Heart left ventricle (tissue), 16 donors: ENCODE results near the gene VARS1. TPM values are rescaled to one million over a fixed set of nuclear protein-coding genes. Genes with fewer than 3 reads are reported as not detected.
A peak's percentile ranks its signal among the peaks of the same experiment; 100 is the strongest.
"Not testable (repeated sequence)": the region's sequence is repeated elsewhere in the genome, so short reads cannot be mapped to it uniquely, and the experiment has no call there.

ENCODE experiments used
- ATAC-seq, 4 donors: fragments of 200-7000 bp; cut with Tn5 transposase; one replicate each; pipeline ENCODE4 v1.9.1; 2020 to 2022; ENCODE audit warnings: moderate library complexity in 4 of 4, mild to moderate bottlenecking in 3 of 4, moderate number of reproducible peaks in 1 of 4
- DNase-seq, 5 donors: peaks; one replicate each; pipeline ENCODE4 v3.0.0-alpha.2; 2020
- H3K27ac ChIP-seq, 12 donors: fragments of 200-600 bp; sonication (generic) in 4 of 12; one replicate each; pipeline versions ENCODE4 v1.5.0 to v1.8.0; 2016 to 2022; ENCODE audit warnings: mild to moderate bottlenecking in 2 of 12
- H3K27me3 ChIP-seq, 9 donors: fragments of 200-600 bp; sonication (generic) in 2 of 9; one replicate each; pipeline versions ENCODE4 v1.5.1 to v1.8.0; 2016 to 2022; ENCODE audit warnings: mild to moderate bottlenecking in 3 of 9
- H3K36me3 ChIP-seq, 9 donors: fragments of 200-600 bp; sonication (generic) in 2 of 9; one replicate each; pipeline versions ENCODE4 v1.5.0 to v1.8.0; 2018 to 2022; ENCODE audit warnings: mild to moderate bottlenecking in 2 of 9
- H3K4me1 ChIP-seq, 12 donors: fragments of 200-600 bp; sonication (generic) in 4 of 12; one replicate each; pipeline versions ENCODE4 v1.5.0 to v1.8.0; 2016 to 2022; ENCODE audit warnings: mild to moderate bottlenecking in 3 of 12
- H3K4me3 ChIP-seq, 12 donors: fragments of 200-600 bp; sonication (generic) in 4 of 12; one replicate each; pipeline versions ENCODE4 v1.5.0 to v1.8.0; 2017 to 2022; ENCODE audit warnings: mild to moderate bottlenecking in 9 of 12, moderate library complexity in 4 of 12
- H3K9me3 ChIP-seq, 12 donors: fragments of 200-600 bp; sonication (generic) in 4 of 12; one replicate each; pipeline versions ENCODE4 v1.5.0 to v1.8.0; 2016 to 2022; ENCODE audit warnings: mild to moderate bottlenecking in 1 of 12
- POLR2A ChIP-seq, 2 donors: fragments of 450-650 bp; IDR thresholded peaks; one replicate each; pipeline ENCODE4 v1.6.1; 2017; ENCODE audit warnings: antibody characterized with exemption in 2 of 2, mild to moderate bottlenecking in 2 of 2, moderate library complexity in 2 of 2
- WGBS, 4 donors: extraction: QIAGEN DNeasy Blood & Tissue Kit in 2 of 4; methylation state at CpG; one replicate each; pipeline versions ENCODE4 v1.1.5 to v1.1.7; 2013 to 2018; 5-methylcytosine and 5-hydroxymethylcytosine counted together
- intact Hi-C, 10 donors: fragments of 100-400 bp; cut with DNase I; formaldehyde crosslinking; loops; one replicate each; pipeline versions ENCODE4 v1.11.1 to v1.14.2; 2022
- polyA plus RNA-seq, 2 donors: library from polyadenylated mRNA; stranded (reverse); fragments of 200-250 nt; gene quantifications; one replicate each; pipeline ENCODE4 v1.2.3, GENCODE V29; 2013
- total RNA-seq, 9 donors: library from RNA; depleted of rRNA in 2 of 9; stranded (reverse); fragments of >200 nt in 2 of 9; fragmentation: NEBNext Ultra II Directional in 3 of 9; extraction: Animal tissue kit (Norgen Biotek cat#: 25700) in 3 of 9; gene quantifications; one replicate each; pipeline versions ENCODE4 v1.1.0 to v1.2.4, GENCODE V29; 2016 to 2023
- TF ChIP-seq, protein P1 (sequence below), 12 donors: fragments of 200-600 bp; sonication (generic) in 4 of 12; IDR thresholded peaks; one replicate each; pipeline versions ENCODE4 v1.5.0 to v1.8.0; 2018 to 2022; ENCODE audit warnings: antibody characterized with exemption in 12 of 12, mild to moderate bottlenecking in 5 of 12
- donor health status: ischemic (EF 13 %, LVEDD 7.1; RV severe dilation, severe dysfunction).
- donor health status: healthy with polysubstance abuse.
- donor health status: DM: no; HTN: yes; CAD: no.
- donor health status: DM: no; HTN: no; CAD: no.
- donor health status: ischemic (EF 25% LVEDD 6.9; RV normal size, moderate dysfunction).
- donor health status: ischemic (EF 25% LVEDD 5.7; RV mildly dilated, moderate dysfunction).
- donor health status: healthy.
- donor health status: DM: yes; HTN: yes; CAD: no.
- donor health status: ischemic (EF 35%, LVEDD 5.7; RV mildly dilated, moderate dysfunction).
- donor health status: nonischemic (EF 11% LVEDD 7.7; RV severe dilation, severe dysfunction).
- donor health status: DM: yes; HTN: yes; CAD: no.
- donor health status: PGD.
- donor health status: ischemic (EF 29% LVEDD 5.4; RV normal size, mild dysfunction).
- donor health status: nonischemic (EF 23%, LVEDD 6.1; RV moderate dilation, normal function).

Gene VARS1
- total and polyA plus RNA-seq, 11 donors = 18.6 to 61.8 (median 26.1) TPM

DNA sequence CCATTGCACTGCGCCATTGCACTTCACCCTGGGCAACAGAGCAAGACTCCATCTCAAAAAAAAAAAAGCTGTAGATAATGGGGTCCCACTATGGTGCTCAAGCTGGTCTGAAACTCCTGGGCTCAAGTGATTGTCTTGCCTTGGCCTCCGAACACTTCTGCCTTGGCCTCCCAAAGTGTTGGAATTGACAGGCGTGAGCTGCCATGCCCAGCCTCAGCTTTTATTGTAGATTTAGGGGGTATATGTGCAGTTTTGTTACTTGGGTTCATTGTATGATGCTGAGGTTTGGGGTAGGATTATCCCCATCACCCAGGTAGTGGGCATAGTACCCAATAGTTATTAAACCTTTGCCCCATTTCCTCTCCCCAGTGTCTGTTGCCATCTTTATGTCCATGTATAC, 43.4 kb upstream of the VARS1 start:
- intact Hi-C loops = loop anchor here in 3 of 10 donors (5.0 to 10.0 kb wide), 4 partner anchors 58 to 294 kb away; partner anchors contain the start of genes ATP6V1G2 (in 1 of the 3), CLIC1 (in 1 of the 3), DDX39B (in 1 of the 3) and EHMT2 (in 1 of the 3)
- H3K9me3 ChIP-seq = no peaks in the 10 kb centered on the region
- ATAC-seq (no peak), DNase-seq (no peak)
- no peaks in the 10 kb centered on the region for H3K27me3 ChIP-seq
- H3K4me3 ChIP-seq = peak overlapping the region in 1 of 12 donors; percentile 84
- WGBS, 4 donors = 95 to 97% (median 97%) methylated on average over 3 of the region's 3 CpGs
- peaks cover 0 to 61% (median 44%) of the 10 kb centered on the region in 9 donors for H3K36me3 ChIP-seq
- peaks cover 0 to 41% (median 35%) of the 10 kb centered on the region in 12 donors for H3K4me1 ChIP-seq
- TF ChIP-seq, protein P1, sequence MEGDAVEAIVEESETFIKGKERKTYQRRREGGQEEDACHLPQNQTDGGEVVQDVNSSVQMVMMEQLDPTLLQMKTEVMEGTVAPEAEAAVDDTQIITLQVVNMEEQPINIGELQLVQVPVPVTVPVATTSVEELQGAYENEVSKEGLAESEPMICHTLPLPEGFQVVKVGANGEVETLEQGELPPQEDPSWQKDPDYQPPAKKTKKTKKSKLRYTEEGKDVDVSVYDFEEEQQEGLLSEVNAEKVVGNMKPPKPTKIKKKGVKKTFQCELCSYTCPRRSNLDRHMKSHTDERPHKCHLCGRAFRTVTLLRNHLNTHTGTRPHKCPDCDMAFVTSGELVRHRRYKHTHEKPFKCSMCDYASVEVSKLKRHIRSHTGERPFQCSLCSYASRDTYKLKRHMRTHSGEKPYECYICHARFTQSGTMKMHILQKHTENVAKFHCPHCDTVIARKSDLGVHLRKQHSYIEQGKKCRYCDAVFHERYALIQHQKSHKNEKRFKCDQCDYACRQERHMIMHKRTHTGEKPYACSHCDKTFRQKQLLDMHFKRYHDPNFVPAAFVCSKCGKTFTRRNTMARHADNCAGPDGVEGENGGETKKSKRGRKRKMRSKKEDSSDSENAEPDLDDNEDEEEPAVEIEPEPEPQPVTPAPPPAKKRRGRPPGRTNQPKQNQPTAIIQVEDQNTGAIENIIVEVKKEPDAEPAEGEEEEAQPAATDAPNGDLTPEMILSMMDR (IDR thresholded peaks at IDR 0.05) = no peak
- no peak for TF ChIP-seq POLR2A (IDR thresholded peaks at IDR 0.05)
- H3K27ac ChIP-seq = no peak overlapping the region

- intact Hi-C loops = loop anchor here in 3 of 10 donors (5.0 to 10.0 kb wide), 4 partner anchors 59 to 293 kb away; partner anchors contain the start of genes ATP6V1G2 (in 1 of the 3), CLIC1 (in 1 of the 3), DDX39B (in 1 of the 3) and EHMT2 (in 1 of the 3)
- not testable (repeated sequence) for DNase-seq, H3K27ac ChIP-seq, ATAC-seq, H3K9me3 ChIP-seq, H3K27me3 ChIP-seq
- Histone ChIP-seq H3K4me1 (peaks cover 4 to 48% (median 38%) of the 10 kb centered on the region in 12 donors), H3K4me3 (peak overlapping the region in 1 of 12 donors; percentile 84), H3K36me3 (peaks cover 0 to 61% (median 44%) of the 10 kb centered on the region in 9 donors)
- WGBS, 4 donors = 88 to 92% (median 90%) methylated on average over 9 of the region's 9 CpGs
Measured at GRCh38 chr6:31838114-31838553, 42.6 kb upstream of the VARS1 start.

- peak overlapping the region in 7 of 12 donors; percentile 92 to 99 (median 96) for H3K27ac ChIP-seq
- 33 to 47% (median 41%) methylated on average over 1 of the region's 1 CpG for WGBS, 4 donors
- no peaks in the 10 kb centered on the region for H3K27me3 ChIP-seq
- H3K36me3 ChIP-seq = peaks cover 0 to 61% (median 44%) of the 10 kb centered on the region in 9 donors
- H3K9me3 ChIP-seq = no peaks in the 10 kb centered on the region
- DNase-seq (no peak), ATAC-seq (no peak)
- peak overlapping the region in 9 of 12 donors; percentile 22 to 97 (median 84) for H3K4me3 ChIP-seq
- H3K4me1 ChIP-seq = peaks cover 4 to 54% (median 38%) of the 10 kb centered on the region in 12 donors
- TF ChIP-seq POLR2A (IDR thresholded peaks at IDR 0.05) = no peak
- TF ChIP-seq, protein P1 (IDR thresholded peaks at IDR 0.05) = no peak
- intact Hi-C loops = loop anchor here in 4 of 10 donors (2.0 to 10.0 kb wide), 5 partner anchors 25 to 293 kb away; partner anchors contain the start of genes ATP6V1G2 (in 1 of the 4), CLIC1 (in 1 of the 4), DDX39B (in 1 of the 4) and EHMT2 (in 1 of the 4)
Measured at GRCh38 chr6:31837369-31838113, 42.0 kb upstream of the VARS1 start.

DNA sequence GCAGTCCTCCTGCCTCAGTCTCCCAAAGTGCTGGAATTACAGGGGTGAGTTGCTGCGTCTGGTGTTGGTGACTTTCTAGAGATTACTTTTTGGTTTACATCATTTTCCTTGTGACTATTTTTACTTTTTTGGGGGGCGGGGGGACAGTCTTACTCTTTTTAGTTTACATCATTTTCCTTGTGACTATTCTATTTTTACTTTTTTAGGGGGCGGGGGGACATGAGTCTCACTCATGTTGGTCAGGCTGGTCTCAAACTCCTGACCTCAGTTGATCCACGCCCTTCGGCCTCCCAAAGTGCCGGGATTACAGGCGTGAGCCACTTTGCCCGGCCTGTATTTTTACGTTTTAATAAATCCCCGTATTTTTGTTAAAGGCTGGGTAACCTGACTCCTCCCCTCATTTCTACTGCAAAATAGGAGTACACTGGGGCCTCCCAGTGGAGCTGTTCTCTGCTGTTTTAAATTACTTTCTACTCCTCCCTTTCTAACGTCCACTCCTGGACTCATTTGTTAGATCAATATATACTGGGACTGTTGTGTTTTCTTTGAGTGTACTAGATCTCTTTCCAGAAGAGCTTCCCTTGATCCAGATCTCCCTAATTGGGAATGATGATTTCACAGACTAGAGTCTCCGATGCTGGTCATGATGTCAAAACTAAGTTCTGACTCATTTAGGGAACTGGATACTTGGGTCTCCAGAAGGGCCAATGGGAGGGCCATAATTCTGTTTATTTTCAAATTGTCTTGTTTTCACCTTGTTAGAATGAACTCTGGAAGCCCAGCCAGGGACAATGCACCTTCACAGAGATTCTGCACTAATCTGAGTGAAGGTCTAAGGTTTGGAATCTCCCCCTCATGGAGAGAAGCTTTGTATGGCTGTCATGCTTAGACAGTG, 41.2 kb upstream of the VARS1 start:
- DNase-seq (no peak), ATAC-seq (no peak)
- TF ChIP-seq, protein P1 (IDR thresholded peaks at IDR 0.05) = peak in 1 of 12 donors; percentile 3
- no peak for TF ChIP-seq POLR2A (IDR thresholded peaks at IDR 0.05)
- peak overlapping the region in 10 of 12 donors; percentile 64 to 99 (median 96) for H3K27ac ChIP-seq
- peaks cover 0 to 58% (median 46%) of the 10 kb centered on the region in 9 donors for H3K36me3 ChIP-seq
- H3K4me3 ChIP-seq = peak overlapping the region in 10 of 12 donors; percentile 69 to 97 (median 86)
- intact Hi-C loops = loop anchor here in 4 of 10 donors (2.0 to 10.0 kb wide), 5 partner anchors 26 to 292 kb away; partner anchors contain the start of genes ATP6V1G2 (in 1 of the 4), CLIC1 (in 1 of the 4), DDX39B (in 1 of the 4) and EHMT2 (in 1 of the 4)
- 22 to 34% (median 30%) methylated on average over 12 of the region's 12 CpGs for WGBS, 4 donors
- no peaks in the 10 kb centered on the region for H3K9me3 ChIP-seq
- peaks cover 4 to 58% (median 41%) of the 10 kb centered on the region in 12 donors for H3K4me1 ChIP-seq
- no peaks in the 10 kb centered on the region for H3K27me3 ChIP-seq
